ENCODE measurements around the gene ANKLE2. TPM values are rescaled to one million over a fixed set of nuclear protein-coding genes. Genes with fewer than 3 reads are reported as not detected.

Gene ANKLE2
- total RNA-seq, 2 donors from 2014 or later: 154 to 189 TPM

- no peak overlapping the region for H3K4me3 Mint-ChIP-seq
- H3K27ac Mint-ChIP-seq: no peak overlapping the region
- peaks cover 4 to 33% of the 10 kb centered on the region in 2 donors for H3K36me3 Mint-ChIP-seq (ENCODE audit: insufficient read depth in 2 of 2)
Measured at GRCh38 chr12:132677492-132677891, 84.1 kb downstream of the ANKLE2 start.

GRCh38 chr12:132675757-132676432 is 85.7 kb downstream of the ANKLE2 start:
- Mint-ChIP-seq H3K27ac (no peak overlapping the region), H3K4me3 (no peak overlapping the region), H3K36me3 (ENCODE audit: insufficient read depth in 2 of 2) (peaks cover 8 to 37% of the 10 kb centered on the region in 2 donors), H3K27me3 (ENCODE audit: low read depth) (no peaks in the 10 kb centered on the region), H3K9me3 (no peaks in the 10 kb centered on the region), H3K4me1 (ENCODE audit: low read depth) (no peaks in the 10 kb centered on the region)
- DNase-seq (no peak), ATAC-seq (replicated peaks in 1 of 2) (no peak)

More at GRCh38 chr12:132677492-132677891, 84.1 kb downstream of the ANKLE2 start:
- ATAC-seq (replicated peaks in 1 of 2): no peak
- H3K4me1 Mint-ChIP-seq (ENCODE audit: low read depth): no peaks in the 10 kb centered on the region
- no peaks in the 10 kb centered on the region for H3K9me3 Mint-ChIP-seq
- DNase-seq: no peak
- no peaks in the 10 kb centered on the region for H3K27me3 Mint-ChIP-seq (ENCODE audit: low read depth)

Other genes starting within 250 kb of the ANKLE2 start
- not detected for gene LRCOL1, start 151.2 kb downstream of the ANKLE2 start, total RNA-seq
- gene P2RX2, start 143.1 kb downstream of the ANKLE2 start, total RNA-seq: not detected
- gene POLE, start 74.5 kb downstream of the ANKLE2 start, total RNA-seq: 100 to 1,000 TPM; 111 to 131 TPM
- 10 to 100 TPM; 16.2 to 19.7 TPM for gene PXMP2, start 74.2 kb downstream of the ANKLE2 start, total RNA-seq
- 10 to 100 TPM; 47.8 to 55.7 TPM for gene PGAM5, start 51.0 kb downstream of the ANKLE2 start, total RNA-seq
- gene GOLGA3, start 67.0 kb upstream of the ANKLE2 start, total RNA-seq: 10 to 100 TPM; 58.2 to 60.4 TPM
- 10 to 100 TPM; 68.3 to 72.3 TPM for gene CHFR, start 125.8 kb upstream of the ANKLE2 start, total RNA-seq
- 1 to 10 TPM; 6.8 to 8.7 TPM for gene ZNF605, start 194.5 kb upstream of the ANKLE2 start, total RNA-seq
- 10 to 100 TPM; 22.9 to 24.1 TPM for gene ZNF26, start 224.5 kb upstream of the ANKLE2 start, total RNA-seq